Cardiac muscle cell (in vitro differentiated cells and primary cell): Measurements from ENCODE around the gene DCTN1. TPM values are rescaled to one million over a fixed set of nuclear protein-coding genes. Genes with fewer than 3 reads are reported as not detected.

ENCODE experiments used
- DNase-seq, 2 donors: peaks; one replicate each; pipeline versions ENCODE4 v3.0.0 to v3.0.0-alpha.2; 2010 to 2017; ENCODE audit warnings: low read depth in 1 of 2, low spot score in 1 of 2
- H3K27ac ChIP-seq: fragments of 200-600 bp; sonication (generic); 2 replicates; pipeline ENCODE4 v1.5.1; 2016
- H3K27me3 ChIP-seq: fragments of 200-600 bp; sonication (generic); 2 replicates; pipeline ENCODE4 v1.6.0; 2016; ENCODE audit warnings: control low read depth
- H3K36me3 ChIP-seq: fragments of 200-600 bp; sonication (generic); 2 replicates; pipeline ENCODE4 v1.5.1; 2016; ENCODE audit warnings: control low read depth
- H3K4me1 ChIP-seq: fragments of 200-600 bp; sonication (generic); 2 replicates; pipeline ENCODE4 v1.8.1; 2017; ENCODE audit warnings: low read depth, mild to moderate bottlenecking, mixed run types
- H3K4me3 ChIP-seq: fragments of 200-600 bp; sonication (generic); 2 replicates; pipeline ENCODE4 v1.5.1; 2016; ENCODE audit warnings: mild to moderate bottlenecking
- H3K9me3 ChIP-seq: fragments of 200-600 bp; sonication (generic); 2 replicates; pipeline ENCODE4 v1.5.1; 2017; ENCODE audit warnings: low read depth, mild to moderate bottlenecking, control low read depth
- polyA plus RNA-seq: library from polyadenylated mRNA; unstranded; fragments of >200 nt; fragmentation: Nextera tagmentation; extraction: Ambion mirVana; gene quantifications from 2 replicates; pipeline ENCODE4 v1.2.1, GENCODE V29; 2016
- total RNA-seq: library from RNA; depleted of rRNA; stranded (reverse); fragments of >200 nt; gene quantifications from 2 replicates; pipeline ENCODE4 v1.2.3, GENCODE V29; 2016
- TF ChIP-seq, protein P1 (sequence below): IDR thresholded peaks from 2 replicates; pipeline ENCODE4 v1.5.1; 2012; ENCODE audit warnings: low read depth, mild to moderate bottlenecking, low read length

The DCTN1 gene
- total and polyA plus RNA-seq, 2 experiments from 2014 or later = 156 to 164 TPM

DNA sequence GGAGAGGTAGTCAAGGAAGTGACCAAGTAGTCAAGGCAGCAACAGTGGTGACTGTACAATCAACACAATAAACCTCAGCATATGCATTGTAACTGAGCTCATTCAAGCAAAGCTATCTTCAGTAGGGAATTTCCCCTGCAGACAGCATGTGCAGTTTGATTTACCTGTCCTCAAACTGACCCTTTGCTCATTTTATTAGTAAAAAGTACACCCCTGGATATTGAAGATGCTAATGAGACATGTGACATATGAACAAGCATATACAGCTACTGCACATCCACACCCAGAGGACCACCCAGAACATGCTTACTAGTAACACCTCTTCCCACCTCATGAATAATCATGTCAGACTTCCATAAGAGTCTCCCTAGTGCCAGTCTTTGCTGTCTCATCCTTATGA is 25.9 kb upstream of the DCTN1 start:
- Histone ChIP-seq H3K9me3 (no peaks in the 10 kb centered on the region), H3K4me1 (no peaks in the 10 kb centered on the region), H3K4me3 (no peak overlapping the region), H3K27ac (no peak overlapping the region), H3K36me3 (no peaks in the 10 kb centered on the region), H3K27me3 (no peaks in the 10 kb centered on the region)
- TF ChIP-seq, protein P1, sequence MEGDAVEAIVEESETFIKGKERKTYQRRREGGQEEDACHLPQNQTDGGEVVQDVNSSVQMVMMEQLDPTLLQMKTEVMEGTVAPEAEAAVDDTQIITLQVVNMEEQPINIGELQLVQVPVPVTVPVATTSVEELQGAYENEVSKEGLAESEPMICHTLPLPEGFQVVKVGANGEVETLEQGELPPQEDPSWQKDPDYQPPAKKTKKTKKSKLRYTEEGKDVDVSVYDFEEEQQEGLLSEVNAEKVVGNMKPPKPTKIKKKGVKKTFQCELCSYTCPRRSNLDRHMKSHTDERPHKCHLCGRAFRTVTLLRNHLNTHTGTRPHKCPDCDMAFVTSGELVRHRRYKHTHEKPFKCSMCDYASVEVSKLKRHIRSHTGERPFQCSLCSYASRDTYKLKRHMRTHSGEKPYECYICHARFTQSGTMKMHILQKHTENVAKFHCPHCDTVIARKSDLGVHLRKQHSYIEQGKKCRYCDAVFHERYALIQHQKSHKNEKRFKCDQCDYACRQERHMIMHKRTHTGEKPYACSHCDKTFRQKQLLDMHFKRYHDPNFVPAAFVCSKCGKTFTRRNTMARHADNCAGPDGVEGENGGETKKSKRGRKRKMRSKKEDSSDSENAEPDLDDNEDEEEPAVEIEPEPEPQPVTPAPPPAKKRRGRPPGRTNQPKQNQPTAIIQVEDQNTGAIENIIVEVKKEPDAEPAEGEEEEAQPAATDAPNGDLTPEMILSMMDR = no peak
- DNase-seq = no peak

DNA sequence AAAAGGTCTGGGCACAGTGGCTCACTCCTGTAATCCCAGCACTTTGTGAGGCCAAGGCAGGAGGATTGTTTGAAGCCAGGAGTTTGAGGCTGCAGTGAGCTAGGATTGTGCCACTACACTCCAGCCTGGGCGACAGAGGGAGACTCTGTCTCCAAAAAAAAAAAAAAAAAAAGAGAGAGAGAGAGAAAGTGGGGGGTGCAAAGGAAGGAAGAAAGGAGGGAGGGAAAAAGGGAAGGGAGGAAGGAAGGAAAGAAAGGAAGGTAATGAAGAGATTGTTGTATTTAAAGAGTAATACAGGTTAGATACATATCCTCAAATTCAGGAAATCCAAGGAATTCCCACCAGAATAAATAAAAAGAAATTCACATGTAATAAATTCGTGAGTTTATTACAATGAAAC is 21.8 kb upstream of the DCTN1 start:
- Histone ChIP-seq H3K4me1 (no peaks in the 10 kb centered on the region), H3K4me3 (no peak overlapping the region), H3K27me3 (no peaks in the 10 kb centered on the region), H3K36me3 (no peaks in the 10 kb centered on the region), H3K27ac (no peak overlapping the region), H3K9me3 (no peaks in the 10 kb centered on the region)
- no peak for DNase-seq
- TF ChIP-seq, protein P1 = no peak

DNA sequence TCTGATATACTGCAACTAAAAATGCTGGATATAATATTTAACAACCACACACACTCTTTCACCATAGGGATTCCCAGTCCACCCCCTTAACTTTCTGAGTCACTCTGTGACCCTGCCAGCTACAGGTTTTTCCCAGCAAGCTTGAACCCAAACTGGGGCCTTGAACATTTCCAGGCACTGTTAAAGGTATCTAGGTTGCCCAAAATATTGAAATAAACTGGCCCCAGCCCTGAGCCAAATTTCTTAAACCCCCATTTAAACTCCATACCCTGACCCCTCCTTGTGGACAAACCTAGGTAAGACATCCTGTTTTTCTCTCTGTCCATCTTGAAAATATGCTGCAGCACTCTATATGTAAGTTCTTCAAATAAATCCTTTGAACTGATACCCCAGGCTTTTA is 19.7 kb upstream of the DCTN1 start:
- peak; percentile 46 to 56 for DNase-seq
- H3K27me3 ChIP-seq = no peaks in the 10 kb centered on the region
- no peak overlapping the region for H3K27ac ChIP-seq
- TF ChIP-seq, protein P1 = peak; percentile 55
- no peak overlapping the region for H3K4me3 ChIP-seq
- no peaks in the 10 kb centered on the region for H3K4me1 ChIP-seq
- H3K36me3 ChIP-seq = no peaks in the 10 kb centered on the region
- no peaks in the 10 kb centered on the region for H3K9me3 ChIP-seq

DNA sequence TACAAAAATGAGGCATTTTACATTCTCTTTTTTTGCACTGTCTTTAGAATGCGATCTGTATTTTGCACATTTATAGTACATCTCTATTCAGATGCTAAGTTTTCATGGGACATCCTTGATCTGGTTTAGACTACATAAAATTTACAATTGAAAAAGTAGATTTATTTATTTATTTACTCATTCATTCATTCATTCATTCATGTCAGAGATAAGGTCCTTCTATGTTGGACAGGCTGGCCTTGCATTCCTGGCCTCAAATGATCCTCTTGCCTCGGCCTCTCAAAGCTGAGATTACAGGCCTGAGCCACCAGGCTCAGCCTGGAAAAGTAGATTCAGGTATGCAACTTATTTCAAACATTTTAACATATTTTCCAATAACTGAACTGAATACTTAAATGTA is 16.0 kb upstream of the DCTN1 start:
- no peak overlapping the region for H3K27ac ChIP-seq
- TF ChIP-seq, protein P1 = no peak
- no peak overlapping the region for H3K4me3 ChIP-seq
- no peaks in the 10 kb centered on the region for H3K36me3 ChIP-seq
- H3K4me1 ChIP-seq = no peaks in the 10 kb centered on the region
- H3K9me3 ChIP-seq = no peaks in the 10 kb centered on the region
- no peak for DNase-seq
- H3K27me3 ChIP-seq = no peaks in the 10 kb centered on the region

DNA sequence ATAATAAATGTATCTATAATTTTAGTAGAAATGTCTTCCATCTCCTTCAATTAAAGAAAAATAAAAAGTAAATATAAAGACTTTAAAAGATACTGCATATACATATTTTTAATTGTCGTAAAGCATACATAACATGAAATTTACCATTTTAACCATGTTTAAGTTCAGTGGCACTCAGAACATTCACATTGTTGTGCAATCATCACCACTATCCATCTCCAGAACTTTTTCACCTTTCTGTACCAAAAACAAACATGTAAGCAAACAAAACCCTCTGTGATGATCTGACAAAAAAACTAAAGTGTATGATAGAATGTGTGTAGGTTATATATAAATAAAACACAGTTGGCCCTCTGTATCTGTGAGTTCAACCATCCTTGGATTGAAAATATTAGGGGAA is 13.4 kb upstream of the DCTN1 start:
- Histone ChIP-seq H3K27ac (no peak overlapping the region), H3K4me1 (no peaks in the 10 kb centered on the region), H3K4me3 (no peak overlapping the region), H3K27me3 (no peaks in the 10 kb centered on the region), H3K9me3 (no peaks in the 10 kb centered on the region), H3K36me3 (no peaks in the 10 kb centered on the region)
- TF ChIP-seq, protein P1 = no peak
- no peak for DNase-seq

DNA sequence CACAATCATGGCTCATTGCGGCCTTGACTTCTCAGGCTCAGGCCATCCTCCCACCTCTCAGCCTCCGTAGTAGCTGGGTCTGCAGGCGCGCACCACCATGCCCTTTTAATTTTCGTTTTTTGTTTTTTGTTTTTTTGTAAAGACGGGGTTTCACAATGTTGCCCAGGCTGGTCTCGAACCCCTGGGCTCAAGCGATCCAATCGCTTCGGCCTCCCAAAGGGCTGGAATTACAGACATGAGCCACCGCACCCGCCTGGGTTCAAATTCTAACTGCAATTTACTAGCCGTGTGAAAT is 12.3 kb upstream of the DCTN1 start:
- Histone ChIP-seq H3K9me3 (no peaks in the 10 kb centered on the region), H3K4me3 (no peak overlapping the region), H3K27me3 (no peaks in the 10 kb centered on the region), H3K4me1 (no peaks in the 10 kb centered on the region), H3K27ac (no peak overlapping the region), H3K36me3 (no peaks in the 10 kb centered on the region)
- no peak for DNase-seq
- TF ChIP-seq, protein P1 = no peak
